ENCODE results near the gene AFTPH.

AFTPH gene

GRCh38 chr2:64493788-64494187 is 30.3 kb upstream of the AFTPH start:
- Histone ChIP-seq H3K9me3 (ENCODE audit: control insufficient read depth, insufficient read depth, low read depth, low read length) (no peaks in the 10 kb centered on the region), H3K4me3 (ENCODE audit: low read depth, low read length) (no peak overlapping the region), H3K36me3 (ENCODE audit: control insufficient read depth in 2 of 2, insufficient read depth in 1 of 2, low read length in 2 of 2) (no peaks in the 10 kb centered on the region), H3K4me1 (ENCODE audit: control insufficient read depth, insufficient read depth, low read length) (no peaks in the 10 kb centered on the region), H3K27ac (ENCODE audit: extremely low read depth, low read depth, low read length) (no peak overlapping the region)
- ChIA-PET POLR2A (no interaction called here), CTCF (interaction anchor here (0.6 to 1.3 kb wide), 3 partner anchors 13 to 161 kb away, joined by 3 to 4 read pairs (median 3); no protein-coding TSS in a partner anchor)
- TF ChIP-seq FEZF1 (tag by site-specific recombination; IDR thresholded peaks at IDR 0.05) = no peak
- TF ChIP-seq ZNF600 (tag by site-specific recombination; IDR thresholded peaks at IDR 0.05) = no peak
- no peak for TF ChIP-seq YY1 (tag by site-specific recombination; IDR thresholded peaks at IDR 0.05)
- TF ChIP-seq ZNF423 (tag by site-specific recombination; IDR thresholded peaks at IDR 0.05) = no peak
- TF ChIP-seq ZNF561 (tag by site-specific recombination; IDR thresholded peaks at IDR 0.05; ENCODE audit: borderline replicate concordance) = no peak
- TF ChIP-seq ZFP41 (tag by site-specific recombination; IDR thresholded peaks at IDR 0.05; ENCODE audit: borderline replicate concordance) = no peak
- TF ChIP-seq ZNF48 (tag by site-specific recombination; IDR thresholded peaks at IDR 0.05) = no peak
- no peak for TF ChIP-seq ZNF639 (tag by site-specific recombination; IDR thresholded peaks at IDR 0.05)
- no peak for TF ChIP-seq ZNF133 (tag by site-specific recombination; IDR thresholded peaks at IDR 0.05)
- TF ChIP-seq ZBTB1 (tag by site-specific recombination; IDR thresholded peaks at IDR 0.05) = no peak
- TF ChIP-seq ZNF677 (tag by site-specific recombination; IDR thresholded peaks at IDR 0.05) = no peak
- TF ChIP-seq, protein P1, sequence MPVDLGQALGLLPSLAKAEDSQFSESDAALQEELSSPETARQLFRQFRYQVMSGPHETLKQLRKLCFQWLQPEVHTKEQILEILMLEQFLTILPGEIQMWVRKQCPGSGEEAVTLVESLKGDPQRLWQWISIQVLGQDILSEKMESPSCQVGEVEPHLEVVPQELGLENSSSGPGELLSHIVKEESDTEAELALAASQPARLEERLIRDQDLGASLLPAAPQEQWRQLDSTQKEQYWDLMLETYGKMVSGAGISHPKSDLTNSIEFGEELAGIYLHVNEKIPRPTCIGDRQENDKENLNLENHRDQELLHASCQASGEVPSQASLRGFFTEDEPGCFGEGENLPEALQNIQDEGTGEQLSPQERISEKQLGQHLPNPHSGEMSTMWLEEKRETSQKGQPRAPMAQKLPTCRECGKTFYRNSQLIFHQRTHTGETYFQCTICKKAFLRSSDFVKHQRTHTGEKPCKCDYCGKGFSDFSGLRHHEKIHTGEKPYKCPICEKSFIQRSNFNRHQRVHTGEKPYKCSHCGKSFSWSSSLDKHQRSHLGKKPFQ (tag by site-specific recombination; IDR thresholded peaks at IDR 0.05) = no peak
- TF ChIP-seq SP3 (tag by site-specific recombination; IDR thresholded peaks at IDR 0.05) = no peak
- no peak for TF ChIP-seq ZNF529 (tag by site-specific recombination; IDR thresholded peaks at IDR 0.05; ENCODE audit: insufficient replicate concordance)
- no peak for TF ChIP-seq ZNF830 (tag by site-specific recombination; IDR thresholded peaks at IDR 0.05; ENCODE audit: low read depth)
- TF ChIP-seq, protein P2, sequence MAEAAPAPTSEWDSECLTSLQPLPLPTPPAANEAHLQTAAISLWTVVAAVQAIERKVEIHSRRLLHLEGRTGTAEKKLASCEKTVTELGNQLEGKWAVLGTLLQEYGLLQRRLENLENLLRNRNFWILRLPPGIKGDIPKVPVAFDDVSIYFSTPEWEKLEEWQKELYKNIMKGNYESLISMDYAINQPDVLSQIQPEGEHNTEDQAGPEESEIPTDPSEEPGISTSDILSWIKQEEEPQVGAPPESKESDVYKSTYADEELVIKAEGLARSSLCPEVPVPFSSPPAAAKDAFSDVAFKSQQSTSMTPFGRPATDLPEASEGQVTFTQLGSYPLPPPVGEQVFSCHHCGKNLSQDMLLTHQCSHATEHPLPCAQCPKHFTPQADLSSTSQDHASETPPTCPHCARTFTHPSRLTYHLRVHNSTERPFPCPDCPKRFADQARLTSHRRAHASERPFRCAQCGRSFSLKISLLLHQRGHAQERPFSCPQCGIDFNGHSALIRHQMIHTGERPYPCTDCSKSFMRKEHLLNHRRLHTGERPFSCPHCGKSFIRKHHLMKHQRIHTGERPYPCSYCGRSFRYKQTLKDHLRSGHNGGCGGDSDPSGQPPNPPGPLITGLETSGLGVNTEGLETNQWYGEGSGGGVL (tag by site-specific recombination; IDR thresholded peaks at IDR 0.05) = no peak
- no peak for TF ChIP-seq ZNF670 (tag by site-specific recombination; IDR thresholded peaks at IDR 0.05; ENCODE audit: low read depth)
- TF ChIP-seq ZEB2 (tag by site-specific recombination; IDR thresholded peaks at IDR 0.05) = no peak
- TF ChIP-seq ZBTB7A (tag by site-specific recombination; IDR thresholded peaks at IDR 0.05; ENCODE audit: low read depth) = no peak
- no peak for TF ChIP-seq ZNF157 (tag by site-specific recombination; IDR thresholded peaks at IDR 0.05)

DNA sequence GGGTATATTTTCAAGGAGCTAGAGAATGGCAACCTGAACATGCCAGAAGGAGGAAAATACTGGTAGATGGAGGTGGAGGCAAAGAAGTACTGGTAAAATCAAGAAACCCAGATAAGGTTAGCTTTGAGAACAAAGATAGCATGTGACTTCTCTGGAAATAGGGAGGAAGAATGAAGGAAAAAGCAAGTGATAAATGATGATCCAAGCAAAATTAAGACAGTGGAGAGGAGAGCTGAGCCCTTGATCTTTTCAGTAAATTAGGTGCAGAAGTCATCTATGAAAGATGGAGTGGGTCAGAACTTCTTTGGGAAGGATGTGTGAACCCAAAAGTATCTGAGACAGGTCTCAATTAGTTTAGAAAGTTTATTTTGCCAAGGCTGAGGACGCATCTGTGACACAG is 25.7 kb upstream of the AFTPH start:
- ChIA-PET CTCF (interaction anchor here (0.7 to 4.9 kb wide), 3 partner anchors 11 to 167 kb away, joined by 3 to 39 read pairs (median 4); no protein-coding TSS in a partner anchor), POLR2A (interaction anchor here (1.0 kb wide), 1 partner anchor 154 kb away, joined by 3 read pairs; no protein-coding TSS in a partner anchor)
- TF ChIP-seq ZNF114 (tag by site-specific recombination; IDR thresholded peaks at IDR 0.05) = no peak
- no peak for TF ChIP-seq HOXC10 (CRISPR knock-in tag; IDR thresholded peaks at IDR 0.05)
- TF ChIP-seq, protein P3, sequence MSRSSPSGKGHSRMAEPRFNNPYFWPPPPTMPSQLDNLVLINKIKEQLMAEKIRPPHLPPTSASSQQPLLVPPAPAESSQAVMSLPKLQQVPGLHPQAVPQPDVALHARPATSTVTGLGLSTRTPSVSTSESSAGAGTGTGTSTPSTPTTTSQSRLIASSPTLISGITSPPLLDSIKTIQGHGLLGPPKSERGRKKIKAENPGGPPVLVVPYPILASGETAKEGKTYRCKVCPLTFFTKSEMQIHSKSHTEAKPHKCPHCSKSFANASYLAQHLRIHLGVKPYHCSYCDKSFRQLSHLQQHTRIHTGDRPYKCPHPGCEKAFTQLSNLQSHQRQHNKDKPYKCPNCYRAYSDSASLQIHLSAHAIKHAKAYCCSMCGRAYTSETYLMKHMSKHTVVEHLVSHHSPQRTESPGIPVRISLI (tag by site-specific recombination; IDR thresholded peaks at IDR 0.05) = no peak
- no peak for TF ChIP-seq ZNF560 (tag by site-specific recombination; IDR thresholded peaks at IDR 0.05; ENCODE audit: borderline replicate concordance)
- TF ChIP-seq ZNF266 (tag by site-specific recombination; IDR thresholded peaks at IDR 0.05; ENCODE audit: low read depth) = no peak
- Histone ChIP-seq H3K36me3 (ENCODE audit: control insufficient read depth in 2 of 2, insufficient read depth in 1 of 2, low read length in 2 of 2) (no peaks in the 10 kb centered on the region), H3K27ac (ENCODE audit: extremely low read depth, low read depth, low read length) (no peak overlapping the region), H3K9me3 (ENCODE audit: control insufficient read depth, insufficient read depth, low read depth, low read length) (no peaks in the 10 kb centered on the region), H3K4me3 (ENCODE audit: low read depth, low read length) (no peak overlapping the region), H3K4me1 (ENCODE audit: control insufficient read depth, insufficient read depth, low read length) (no peaks in the 10 kb centered on the region)
